Activated CD8-positive, alpha-beta memory T cell treated with anti-CD3 and anti-CD28 coated beads for 36 hours (primary cell): ENCODE results near the gene OPN4. TPM values are rescaled to one million over a fixed set of nuclear protein-coding genes. Genes with fewer than 3 reads are reported as not detected.

ENCODE experiments used
- CTCF ChIA-PET: fragments of 350-600 bp; sonication (Branson Sonifier 250); formaldehyde crosslinking; loops from one replicate; lab custom pipeline; 2021; ENCODE audit warnings: antibody characterized with exemption; lab: Charles Lee
- POLR2A ChIA-PET: fragments of 350-600 bp; sonication (Branson Sonifier 250); formaldehyde crosslinking; loops from one replicate; lab custom pipeline; 2021; ENCODE audit warnings: antibody characterized with exemption; lab: Charles Lee
- total RNA-seq, 2 experiments: library from RNA; stranded (reverse); gene quantifications; one replicate each; pipeline ENCODE4 v1.2.3, GENCODE V29; 2021

The OPN4 gene
- total RNA-seq, 2 experiments from 2014 or later: not detected

GRCh38 chr10:86646532-86646931 is 7.8 kb upstream of the OPN4 start:
- ChIA-PET POLR2A (no interaction called here), CTCF (no interaction called here)

GRCh38 chr10:86646933-86647332 is 7.4 kb upstream of the OPN4 start:
- ChIA-PET CTCF (no interaction called here), POLR2A (no interaction called here)

GRCh38 chr10:86647773-86648703 is 6.3 kb upstream of the OPN4 start:
- CTCF ChIA-PET: no interaction called here

GRCh38 chr10:86648704-86649427 is 5.5 kb upstream of the OPN4 start:
- ChIA-PET CTCF (no interaction called here), POLR2A (no interaction called here)

More at GRCh38 chr10:86647773-86648703, 6.3 kb upstream of the OPN4 start:
- POLR2A ChIA-PET: no interaction called here

- ChIA-PET CTCF (no interaction called here), POLR2A (no interaction called here)
Measured at GRCh38 chr10:86649471-86650150, 4.7 kb upstream of the OPN4 start.

GRCh38 chr10:86650151-86650550 is 4.2 kb upstream of the OPN4 start:
- POLR2A ChIA-PET: no interaction called here
- CTCF ChIA-PET: no interaction called here

GRCh38 chr10:86651021-86651471 is 3.3 kb upstream of the OPN4 start:
- ChIA-PET POLR2A (no interaction called here), CTCF (no interaction called here)

GRCh38 chr10:86651631-86652331 is 2.6 kb upstream of the OPN4 start:
- POLR2A ChIA-PET: no interaction called here

GRCh38 chr10:86652361-86653202 is 1.8 kb upstream of the OPN4 start:
- POLR2A ChIA-PET: no interaction called here
- CTCF ChIA-PET: interaction anchor here (0.6 kb wide), 1 partner anchor 234 kb away, joined by 5 read pairs; no protein-coding TSS in a partner anchor

More at GRCh38 chr10:86651631-86652331, 2.6 kb upstream of the OPN4 start:
- CTCF ChIA-PET: interaction anchor here (0.6 kb wide), 1 partner anchor 235 kb away, joined by 5 read pairs; no protein-coding TSS in a partner anchor

- ChIA-PET POLR2A (no interaction called here), CTCF (no interaction called here)
Measured at GRCh38 chr10:86653379-86653778, 968 bp upstream of the OPN4 start.

- ChIA-PET POLR2A (no interaction called here), CTCF (no interaction called here)
Measured at GRCh38 chr10:86653987-86654386, 360 bp upstream of the OPN4 start.

- CTCF ChIA-PET: no interaction called here
- POLR2A ChIA-PET: no interaction called here
Measured at GRCh38 chr10:86655173-86655540, 810 bp downstream of the OPN4 start.

GRCh38 chr10:86655596-86655995 is 1.2 kb downstream of the OPN4 start:
- ChIA-PET POLR2A (no interaction called here), CTCF (no interaction called here)

- ChIA-PET CTCF (no interaction called here), POLR2A (interaction anchor here (0.5 kb wide), 1 partner anchor 53 kb away, joined by 3 read pairs; no protein-coding TSS in a partner anchor)
Measured at GRCh38 chr10:86657011-86657395, 2.7 kb downstream of the OPN4 start.

GRCh38 chr10:86657396-86658011 is 3.2 kb downstream of the OPN4 start:
- POLR2A ChIA-PET: interaction anchor here (0.5 kb wide), 1 partner anchor 53 kb away, joined by 3 read pairs; no protein-coding TSS in a partner anchor
- CTCF ChIA-PET: no interaction called here

- ChIA-PET POLR2A (no interaction called here), CTCF (no interaction called here)
Measured at GRCh38 chr10:86658261-86658741, 4.0 kb downstream of the OPN4 start.

GRCh38 chr10:86658751-86659150 is 4.4 kb downstream of the OPN4 start:
- POLR2A ChIA-PET: no interaction called here
- CTCF ChIA-PET: no interaction called here
